ENCODE results near the gene EYA2. TPM values are rescaled to one million over a fixed set of nuclear protein-coding genes. Genes with fewer than 3 reads are reported as not detected.

Gene EYA2
- total and polyA plus RNA-seq, 2 donors from 2014 or later = 2.6 to 7.9 TPM

DNA sequence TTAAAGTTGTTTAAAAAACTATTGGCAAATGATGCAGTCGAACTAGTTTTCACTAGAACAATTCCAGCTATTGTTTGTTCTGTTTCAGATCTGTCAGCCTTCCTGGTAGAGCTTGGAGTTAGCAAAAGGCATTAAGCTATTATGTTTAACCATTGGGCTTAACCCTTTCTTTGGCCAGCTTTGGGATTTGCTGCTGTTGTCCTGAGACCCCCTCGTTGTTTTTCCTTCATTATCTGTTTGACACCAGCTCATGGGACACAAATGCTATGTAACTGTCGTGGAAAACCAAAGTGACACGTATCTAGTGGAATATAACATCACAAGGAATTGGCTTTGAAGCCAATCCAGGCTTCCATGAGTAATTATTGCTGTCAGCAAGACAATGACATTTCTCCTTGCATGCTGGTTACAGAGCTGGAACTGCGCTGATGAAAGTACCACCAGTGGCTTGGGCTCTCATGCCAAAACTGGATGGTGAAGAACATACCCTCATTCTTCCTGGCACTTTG, 96.0 kb downstream of the EYA2 start:
- TF ChIP-seq, protein P1, sequence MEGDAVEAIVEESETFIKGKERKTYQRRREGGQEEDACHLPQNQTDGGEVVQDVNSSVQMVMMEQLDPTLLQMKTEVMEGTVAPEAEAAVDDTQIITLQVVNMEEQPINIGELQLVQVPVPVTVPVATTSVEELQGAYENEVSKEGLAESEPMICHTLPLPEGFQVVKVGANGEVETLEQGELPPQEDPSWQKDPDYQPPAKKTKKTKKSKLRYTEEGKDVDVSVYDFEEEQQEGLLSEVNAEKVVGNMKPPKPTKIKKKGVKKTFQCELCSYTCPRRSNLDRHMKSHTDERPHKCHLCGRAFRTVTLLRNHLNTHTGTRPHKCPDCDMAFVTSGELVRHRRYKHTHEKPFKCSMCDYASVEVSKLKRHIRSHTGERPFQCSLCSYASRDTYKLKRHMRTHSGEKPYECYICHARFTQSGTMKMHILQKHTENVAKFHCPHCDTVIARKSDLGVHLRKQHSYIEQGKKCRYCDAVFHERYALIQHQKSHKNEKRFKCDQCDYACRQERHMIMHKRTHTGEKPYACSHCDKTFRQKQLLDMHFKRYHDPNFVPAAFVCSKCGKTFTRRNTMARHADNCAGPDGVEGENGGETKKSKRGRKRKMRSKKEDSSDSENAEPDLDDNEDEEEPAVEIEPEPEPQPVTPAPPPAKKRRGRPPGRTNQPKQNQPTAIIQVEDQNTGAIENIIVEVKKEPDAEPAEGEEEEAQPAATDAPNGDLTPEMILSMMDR (IDR thresholded peaks at IDR 0.05; ENCODE audit: borderline replicate concordance, extremely low read depth, insufficient read depth) = no peak
- H3K36me3 ChIP-seq (ENCODE audit: control insufficient read depth in 2 of 3, insufficient read depth in 3 of 3, low read length in 3 of 3) = no peaks in the 10 kb centered on the region
- no peak overlapping the region for H3K27ac ChIP-seq (ENCODE audit: low read depth in 2 of 2, low read length in 2 of 2)
- intact Hi-C loops (cut with DNase I) = no loop called here
- no peak overlapping the region for H3K9ac ChIP-seq (ENCODE audit: low read length in 3 of 3)
- H3K4me1 ChIP-seq (ENCODE audit: control insufficient read depth in 2 of 3, insufficient read depth in 2 of 3, low read depth in 1 of 3, low read length in 3 of 3) = no peaks in the 10 kb centered on the region
- H3K27me3 ChIP-seq (ENCODE audit: control insufficient read depth, insufficient read depth, low read length) = no peaks in the 10 kb centered on the region
- FAIRE-seq = no peak
- no peaks in the 10 kb centered on the region for H3K9me3 ChIP-seq (ENCODE audit: control insufficient read depth in 2 of 3, insufficient read depth in 1 of 3, low read length in 3 of 3)
- DNase-seq = peak in 2 of 5 donors; percentile 24 to 29
- H3K4me3 ChIP-seq (ENCODE audit: low read length in 3 of 3) = no peak overlapping the region

DNA sequence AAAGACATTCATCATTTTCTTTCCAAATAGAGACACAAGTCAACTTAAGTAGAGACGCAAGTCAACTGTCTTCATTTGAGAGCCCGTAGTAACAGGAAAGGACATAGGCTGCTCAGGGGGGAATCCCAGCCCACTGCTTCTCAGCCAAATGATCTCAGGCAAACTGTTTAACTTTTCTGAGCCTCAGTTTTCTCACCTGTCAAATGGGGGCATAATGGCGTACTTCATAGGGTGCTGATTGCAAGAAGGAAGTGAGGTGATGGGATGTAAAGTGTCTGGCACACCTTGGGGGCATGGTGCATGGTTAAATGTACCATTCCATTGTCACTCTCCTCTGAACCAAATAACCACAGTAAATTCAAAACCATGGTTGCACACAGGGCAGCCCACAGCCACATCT, 96.5 kb downstream of the EYA2 start:
- Histone ChIP-seq H3K27me3 (ENCODE audit: control insufficient read depth, insufficient read depth, low read length) (no peaks in the 10 kb centered on the region), H3K9me3 (ENCODE audit: control insufficient read depth in 2 of 3, insufficient read depth in 1 of 3, low read length in 3 of 3) (no peaks in the 10 kb centered on the region), H3K27ac (ENCODE audit: low read depth in 2 of 2, low read length in 2 of 2) (no peak overlapping the region), H3K36me3 (ENCODE audit: control insufficient read depth in 2 of 3, insufficient read depth in 3 of 3, low read length in 3 of 3) (no peaks in the 10 kb centered on the region), H3K4me1 (ENCODE audit: control insufficient read depth in 2 of 3, insufficient read depth in 2 of 3, low read depth in 1 of 3, low read length in 3 of 3) (no peaks in the 10 kb centered on the region), H3K4me3 (ENCODE audit: low read length in 3 of 3) (no peak overlapping the region), H3K9ac (ENCODE audit: low read length in 3 of 3) (no peak overlapping the region)
- TF ChIP-seq, protein P1 (IDR thresholded peaks at IDR 0.05; ENCODE audit: borderline replicate concordance, extremely low read depth, insufficient read depth) = no peak
- intact Hi-C loops (cut with DNase I) = no loop called here
- no peak for DNase-seq
- FAIRE-seq = no peak

DNA sequence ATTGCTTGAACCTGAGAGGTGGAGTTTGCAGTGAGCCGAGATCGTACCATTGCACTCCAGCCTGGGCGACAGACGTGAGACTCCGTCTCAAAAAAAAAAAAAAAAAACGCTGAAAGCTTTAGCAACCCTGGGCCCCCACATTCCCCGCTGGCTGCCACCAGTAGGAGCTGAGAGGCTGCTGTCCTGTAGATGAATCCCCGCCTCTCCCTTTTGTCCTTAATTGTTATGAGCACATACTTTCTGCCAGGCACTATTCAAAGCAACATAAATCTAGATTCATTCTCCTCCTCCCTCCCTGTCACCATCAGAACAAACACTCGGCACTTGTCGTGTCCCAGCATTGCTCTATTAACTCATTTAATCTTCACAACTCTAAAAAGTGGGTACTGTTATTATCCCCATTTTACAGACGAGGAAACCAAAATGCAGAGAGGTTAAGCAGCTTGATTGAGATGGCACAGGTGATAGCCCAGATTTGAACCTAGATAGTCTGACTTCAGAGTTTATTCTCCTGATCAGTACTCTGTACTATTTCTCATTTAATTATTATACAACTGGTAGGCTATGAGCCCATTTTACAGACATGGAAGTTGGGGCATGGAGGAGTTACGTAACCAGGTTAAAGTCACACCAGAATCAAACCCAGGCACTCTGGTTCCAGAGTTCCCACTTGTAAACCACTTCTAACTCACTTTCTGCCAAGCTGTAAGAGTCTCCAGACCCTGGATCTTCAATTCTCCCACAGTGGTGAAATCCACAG, 97.4 kb downstream of the EYA2 start:
- no peaks in the 10 kb centered on the region for H3K27me3 ChIP-seq (ENCODE audit: control insufficient read depth, insufficient read depth, low read length)
- intact Hi-C loops (cut with DNase I) = no loop called here
- H3K36me3 ChIP-seq (ENCODE audit: control insufficient read depth in 2 of 3, insufficient read depth in 3 of 3, low read length in 3 of 3) = no peaks in the 10 kb centered on the region
- no peaks in the 10 kb centered on the region for H3K9me3 ChIP-seq (ENCODE audit: control insufficient read depth in 2 of 3, insufficient read depth in 1 of 3, low read length in 3 of 3)
- H3K27ac ChIP-seq (ENCODE audit: low read depth in 2 of 2, low read length in 2 of 2) = no peak overlapping the region
- no peak for FAIRE-seq
- no peaks in the 10 kb centered on the region for H3K4me1 ChIP-seq (ENCODE audit: control insufficient read depth in 2 of 3, insufficient read depth in 2 of 3, low read depth in 1 of 3, low read length in 3 of 3)
- TF ChIP-seq, protein P1 (IDR thresholded peaks at IDR 0.05; ENCODE audit: borderline replicate concordance, extremely low read depth, insufficient read depth) = no peak
- no peak for DNase-seq
- H3K4me3 ChIP-seq (ENCODE audit: low read length in 3 of 3) = no peak overlapping the region
- H3K9ac ChIP-seq (ENCODE audit: low read length in 3 of 3) = no peak overlapping the region

Data from kidney (tissue), 14 donors.